K562 (cell line): Measurements from ENCODE around the gene RASSF7. TPM values are rescaled to one million over a fixed set of nuclear protein-coding genes. Genes with fewer than 3 reads are reported as not detected.
A peak's percentile ranks its signal among the peaks of the same experiment; 100 is the strongest.

Experiments used
- DIDO1 ChIP-seq: fragments of 450-650 bp; IDR thresholded peaks from 2 replicates; pipeline ENCODE4 v1.6.1; 2016; ENCODE audit warnings: low read depth, missing biosample characterization, missing genetic modification characterization
- HDAC1 ChIP-seq, 2 experiments: fragments of 450-650 bp; IDR thresholded peaks; 2 replicates each; pipeline ENCODE4 v1.6.1; 2016 to 2017; ENCODE audit warnings: inconsistent platforms in 1 of 2, mild to moderate bottlenecking in 1 of 2, moderate library complexity in 1 of 2
- HNRNPL ChIP-seq: fragments of 200-400 bp; formaldehyde crosslinking; IDR thresholded peaks from 2 replicates; pipeline ENCODE4 v1.6.1; 2017; ENCODE audit warnings: low read depth, mild to moderate bottlenecking, low read length
- MBD2 ChIP-seq: sonication (generic); IDR thresholded peaks from 2 replicates; pipeline ENCODE4 v1.6.1; 2016; ENCODE audit warnings: low read depth, borderline replicate concordance
- MECOM ChIP-seq: fragments of 250-450 bp; sonication (Bioruptor Pico); IDR thresholded peaks from 2 replicates; pipeline ENCODE4 v1.8.0; 2022; ENCODE audit warnings: inconsistent platforms
- MTA3 ChIP-seq: fragments of 450-650 bp; formaldehyde crosslinking; IDR thresholded peaks from 2 replicates; pipeline ENCODE4 v1.6.1; 2017; ENCODE audit warnings: mild to moderate bottlenecking, borderline replicate concordance
- NFXL1 ChIP-seq: fragments of 450-650 bp; formaldehyde crosslinking; IDR thresholded peaks from 2 replicates; pipeline ENCODE4 v1.4.0; 2021; ENCODE audit warnings: mild to moderate bottlenecking
- RBM22 ChIP-seq: fragments of 200-400 bp; formaldehyde crosslinking; IDR thresholded peaks from 2 replicates; pipeline ENCODE4 v1.6.1; 2018; ENCODE audit warnings: low read length, low read depth; ENCODE audit not compliant: poor library complexity, severe bottlenecking
- SAFB2 ChIP-seq: fragments of 200-400 bp; formaldehyde crosslinking; IDR thresholded peaks from 2 replicates; pipeline ENCODE4 v1.6.1; 2018; ENCODE audit warnings: borderline replicate concordance, low read length, low read depth, moderate library complexity; ENCODE audit not compliant: severe bottlenecking
- TAF9B ChIP-seq: fragments of 450-650 bp; IDR thresholded peaks from 2 replicates; pipeline ENCODE4 v1.6.1; 2018; ENCODE audit warnings: mild to moderate bottlenecking; ENCODE audit not compliant: partially characterized antibody
- TARDBP ChIP-seq: fragments of 450-650 bp; IDR thresholded peaks from 2 replicates; pipeline ENCODE4 v1.6.1; 2016
- TEAD2 ChIP-seq: fragments of 450-650 bp; IDR thresholded peaks from 2 replicates; pipeline ENCODE4 v1.6.1; 2016; ENCODE audit warnings: missing genetic modification characterization, control low read depth, missing compliant biosample characterization
- ZNF140 ChIP-seq: fragments of 250-450 bp; sonication (Bioruptor Pico); IDR thresholded peaks from 2 replicates; pipeline ENCODE4 v1.8.0; 2021; ENCODE audit warnings: moderate library complexity, mild to moderate bottlenecking, inconsistent platforms
- ZNF239 ChIP-seq: fragments of 250-450 bp; sonication (Bioruptor Pico); IDR thresholded peaks from 2 replicates; pipeline ENCODE4 v1.4.0; 2020; ENCODE audit warnings: mild to moderate bottlenecking
- ZNF41 ChIP-seq: fragments of 250-450 bp; sonication (Bioruptor Pico); conservative IDR thresholded peaks from 2 replicates; pipeline ENCODE4 v1.4.0; 2020; ENCODE audit warnings: mild to moderate bottlenecking
- ZSCAN29 ChIP-seq: fragments of 450-650 bp; IDR thresholded peaks from 2 replicates; pipeline ENCODE4 v1.6.1; 2017
- polyA plus RNA-seq, 8 experiments: library from polyadenylated mRNA; depleted of rRNA in 4 of 8; stranded (reverse) in 5 of 8; unstranded in 3 of 8; fragments of >200 nt; fragmentation: Nextera tagmentation in 2 of 8; fragmentation: Illumina TruSeq in 1 of 8; extraction: Ambion mirVana in 2 of 8; extraction: Trizol in 1 of 8; gene quantifications; 2 replicates each; pipeline versions ENCODE4 v1.2.1 to v1.2.3, GENCODE V29; 2011 to 2014; ENCODE audit warnings: inconsistent platforms in 1 of 8, missing spikeins in 1 of 8
- total RNA-seq, 7 experiments: library from RNA; depleted of rRNA in 6 of 7; stranded (reverse); fragments of >200 nt in 6 of 7; fragmentation: Illumina TruSeq in 2 of 7; extraction: Trizol in 2 of 7; gene quantifications; 2 replicates each; pipeline versions ENCODE4 v1.2.1 to v1.2.3, GENCODE V29; 2011 to 2021; ENCODE audit warnings: low replicate concordance in 1 of 7
- TF ChIP-seq, protein P1 (sequence below), 2 experiments: IDR thresholded peaks; 2 replicates each; pipeline ENCODE4 v1.6.1; 2011; ENCODE audit warnings: borderline replicate concordance in 1 of 2, control low read depth in 1 of 2, low read depth in 1 of 2, low read length in 1 of 2, mild to moderate bottlenecking in 1 of 2, mixed read lengths in 1 of 2, moderate library complexity in 1 of 2; ENCODE audit not compliant: insufficient read depth in 1 of 2, insufficient read length in 1 of 2, poor library complexity in 1 of 2, severe bottlenecking in 1 of 2; ENCODE audit errors: extremely low read depth in 1 of 2
- TF ChIP-seq, protein P2 (sequence below), 3 experiments: fragments of 200-800 bp in 1 of 3; fragments of 250-450 bp in 1 of 3; fragments of 450-650 bp in 1 of 3; sonication (Bioruptor Pico) in 1 of 3; sonication (Bioruptor generic) in 1 of 3; formaldehyde crosslinking in 1 of 3; IDR thresholded peaks; 2 replicates each; pipeline versions ENCODE4 v1.6.1 to v1.8.0; 2016 to 2022; ENCODE audit warnings: mild to moderate bottlenecking in 2 of 3, missing genetic modification characterization in 2 of 3, missing compliant biosample characterization in 1 of 3, moderate library complexity in 1 of 3
- TF ChIP-seq, protein P3 (sequence below): fragments of 250-450 bp; sonication (Bioruptor Pico); IDR thresholded peaks from 2 replicates; pipeline ENCODE4 v1.4.0; 2020; ENCODE audit warnings: borderline replicate concordance
- TF ChIP-seq, protein P4 (sequence below): fragments of 200-800 bp; sonication (Bioruptor generic); IDR thresholded peaks from 2 replicates; pipeline ENCODE4 v1.6.1; 2017; ENCODE audit warnings: missing genetic modification characterization, missing compliant biosample characterization

RASSF7 gene
- total and polyA plus RNA-seq, 9 of the 15 experiments (the other 6 are each of a cell fraction or from before 2014, with no cell fraction given): 0.41 to 45.2 (median 18.6) TPM

DNA sequence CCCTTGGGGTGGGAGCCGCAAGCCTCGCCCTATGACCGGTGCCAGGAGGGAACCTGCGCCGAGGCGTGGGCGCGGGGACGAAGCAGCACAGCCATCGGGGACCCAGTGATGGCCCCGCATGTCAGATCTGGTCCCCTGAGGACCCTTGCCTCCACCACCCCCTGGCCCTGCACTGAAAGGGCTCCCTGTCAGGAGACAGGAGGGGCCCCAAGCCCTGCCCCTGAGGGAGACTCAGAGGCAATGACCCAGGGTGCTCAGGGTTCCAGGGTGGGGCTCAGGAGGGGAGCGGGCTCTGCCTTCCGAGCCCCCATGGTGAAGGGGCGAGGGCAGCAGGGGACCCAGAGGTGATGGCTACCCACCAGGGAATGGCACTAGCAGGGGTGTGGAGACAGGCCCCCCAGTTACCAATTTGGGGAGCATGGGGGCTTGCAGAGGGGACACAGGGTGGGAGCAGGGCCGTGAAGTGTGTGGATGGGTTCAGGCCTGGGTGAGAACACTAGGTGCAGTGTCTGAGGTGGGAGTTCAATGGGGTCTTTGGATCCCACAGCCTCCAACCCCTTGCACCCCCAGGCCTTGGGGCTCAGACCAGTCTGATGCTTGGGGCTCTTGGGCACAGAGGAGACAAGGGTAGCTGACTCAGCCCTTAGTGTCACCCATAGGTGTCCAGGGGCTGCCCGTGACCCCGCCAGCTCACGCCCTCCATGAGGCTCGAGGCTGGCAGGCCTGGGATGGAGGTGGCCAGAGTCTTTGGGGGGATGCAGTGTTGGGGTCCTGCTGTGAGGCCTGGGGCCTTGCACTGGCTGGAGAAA, 22.9 kb upstream of the RASSF7 start (continued):
- no peak for TF ChIP-seq SAFB2
- TF ChIP-seq MBD2: no peak
- no peak for TF ChIP-seq NFXL1 (CRISPR knock-in tag)
- no peak for TF ChIP-seq TAF9B
- no peak for TF ChIP-seq MTA3
- TF ChIP-seq, protein P1, sequence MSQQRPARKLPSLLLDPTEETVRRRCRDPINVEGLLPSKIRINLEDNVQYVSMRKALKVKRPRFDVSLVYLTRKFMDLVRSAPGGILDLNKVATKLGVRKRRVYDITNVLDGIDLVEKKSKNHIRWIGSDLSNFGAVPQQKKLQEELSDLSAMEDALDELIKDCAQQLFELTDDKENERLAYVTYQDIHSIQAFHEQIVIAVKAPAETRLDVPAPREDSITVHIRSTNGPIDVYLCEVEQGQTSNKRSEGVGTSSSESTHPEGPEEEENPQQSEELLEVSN (IDR thresholded peaks at IDR 0.05; ENCODE audit: borderline replicate concordance in 1 of 2, extremely low read depth in 1 of 2, insufficient read depth in 1 of 2, insufficient read length in 1 of 2, low read depth in 1 of 2, low read length in 1 of 2, poor library complexity in 1 of 2, severe bottlenecking in 1 of 2): no peak
- no peak for TF ChIP-seq ZNF41 (CRISPR knock-in tag)
- no peak for TF ChIP-seq TARDBP
- TF ChIP-seq, protein P2, sequence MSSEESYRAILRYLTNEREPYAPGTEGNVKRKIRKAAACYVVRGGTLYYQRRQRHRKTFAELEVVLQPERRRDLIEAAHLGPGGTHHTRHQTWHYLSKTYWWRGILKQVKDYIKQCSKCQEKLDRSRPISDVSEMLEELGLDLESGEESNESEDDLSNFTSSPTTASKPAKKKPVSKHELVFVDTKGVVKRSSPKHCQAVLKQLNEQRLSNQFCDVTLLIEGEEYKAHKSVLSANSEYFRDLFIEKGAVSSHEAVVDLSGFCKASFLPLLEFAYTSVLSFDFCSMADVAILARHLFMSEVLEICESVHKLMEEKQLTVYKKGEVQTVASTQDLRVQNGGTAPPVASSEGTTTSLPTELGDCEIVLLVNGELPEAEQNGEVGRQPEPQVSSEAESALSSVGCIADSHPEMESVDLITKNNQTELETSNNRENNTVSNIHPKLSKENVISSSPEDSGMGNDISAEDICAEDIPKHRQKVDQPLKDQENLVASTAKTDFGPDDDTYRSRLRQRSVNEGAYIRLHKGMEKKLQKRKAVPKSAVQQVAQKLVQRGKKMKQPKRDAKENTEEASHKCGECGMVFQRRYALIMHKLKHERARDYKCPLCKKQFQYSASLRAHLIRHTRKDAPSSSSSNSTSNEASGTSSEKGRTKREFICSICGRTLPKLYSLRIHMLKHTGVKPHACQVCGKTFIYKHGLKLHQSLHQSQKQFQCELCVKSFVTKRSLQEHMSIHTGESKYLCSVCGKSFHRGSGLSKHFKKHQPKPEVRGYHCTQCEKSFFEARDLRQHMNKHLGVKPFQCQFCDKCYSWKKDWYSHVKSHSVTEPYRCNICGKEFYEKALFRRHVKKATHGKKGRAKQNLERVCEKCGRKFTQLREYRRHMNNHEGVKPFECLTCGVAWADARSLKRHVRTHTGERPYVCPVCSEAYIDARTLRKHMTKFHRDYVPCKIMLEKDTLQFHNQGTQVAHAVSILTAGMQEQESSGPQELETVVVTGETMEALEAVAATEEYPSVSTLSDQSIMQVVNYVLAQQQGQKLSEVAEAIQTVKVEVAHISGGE (CRISPR knock-in tag; IDR thresholded peaks at IDR 0.05): no peak
- TF ChIP-seq RBM22: no peak
- no peak for TF ChIP-seq TEAD2
- no peak for TF ChIP-seq DIDO1 (tag)
- no peak for TF ChIP-seq ZNF239
- TF ChIP-seq MECOM (CRISPR knock-in tag): no peak
- TF ChIP-seq, protein P3, sequence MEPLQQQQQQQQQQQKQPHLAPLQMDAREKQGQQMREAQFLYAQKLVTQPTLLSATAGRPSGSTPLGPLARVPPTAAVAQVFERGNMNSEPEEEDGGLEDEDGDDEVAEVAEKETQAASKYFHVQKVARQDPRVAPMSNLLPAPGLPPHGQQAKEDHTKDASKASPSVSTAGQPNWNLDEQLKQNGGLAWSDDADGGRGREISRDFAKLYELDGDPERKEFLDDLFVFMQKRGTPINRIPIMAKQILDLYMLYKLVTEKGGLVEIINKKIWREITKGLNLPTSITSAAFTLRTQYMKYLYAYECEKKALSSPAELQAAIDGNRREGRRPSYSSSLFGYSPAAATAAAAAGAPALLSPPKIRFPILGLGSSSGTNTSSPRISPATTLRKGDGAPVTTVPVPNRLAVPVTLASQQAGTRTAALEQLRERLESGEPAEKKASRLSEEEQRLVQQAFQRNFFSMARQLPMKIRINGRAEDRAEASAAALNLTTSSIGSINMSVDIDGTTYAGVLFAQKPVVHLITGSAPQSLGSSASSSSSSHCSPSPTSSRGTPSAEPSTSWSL (CRISPR knock-in tag): peak; percentile 85; the same call in 1 of the 2 replicates
- TF ChIP-seq ZSCAN29: no peak
- no peak for TF ChIP-seq HDAC1 (IDR thresholded peaks at IDR 0.05)
- TF ChIP-seq, protein P4, sequence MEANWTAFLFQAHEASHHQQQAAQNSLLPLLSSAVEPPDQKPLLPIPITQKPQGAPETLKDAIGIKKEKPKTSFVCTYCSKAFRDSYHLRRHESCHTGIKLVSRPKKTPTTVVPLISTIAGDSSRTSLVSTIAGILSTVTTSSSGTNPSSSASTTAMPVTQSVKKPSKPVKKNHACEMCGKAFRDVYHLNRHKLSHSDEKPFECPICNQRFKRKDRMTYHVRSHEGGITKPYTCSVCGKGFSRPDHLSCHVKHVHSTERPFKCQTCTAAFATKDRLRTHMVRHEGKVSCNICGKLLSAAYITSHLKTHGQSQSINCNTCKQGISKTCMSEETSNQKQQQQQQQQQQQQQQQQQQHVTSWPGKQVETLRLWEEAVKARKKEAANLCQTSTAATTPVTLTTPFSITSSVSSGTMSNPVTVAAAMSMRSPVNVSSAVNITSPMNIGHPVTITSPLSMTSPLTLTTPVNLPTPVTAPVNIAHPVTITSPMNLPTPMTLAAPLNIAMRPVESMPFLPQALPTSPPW (CRISPR knock-in tag): 0 out of 2 replicates have a peak, but pooled peaks have one; percentile 7
- TF ChIP-seq HNRNPL: no peak
- TF ChIP-seq ZNF140 (CRISPR knock-in tag): no peak
